ENCODE measurements around the gene FAM76A. TPM values are rescaled to one million over a fixed set of nuclear protein-coding genes. Genes with fewer than 3 reads are reported as not detected.

Gene FAM76A
- total and polyA plus RNA-seq, 9 of the 15 experiments (the other 6 are each of a cell fraction or from before 2014, with no cell fraction given): 9.5 to 14.6 (median 11.4) TPM

DNA sequence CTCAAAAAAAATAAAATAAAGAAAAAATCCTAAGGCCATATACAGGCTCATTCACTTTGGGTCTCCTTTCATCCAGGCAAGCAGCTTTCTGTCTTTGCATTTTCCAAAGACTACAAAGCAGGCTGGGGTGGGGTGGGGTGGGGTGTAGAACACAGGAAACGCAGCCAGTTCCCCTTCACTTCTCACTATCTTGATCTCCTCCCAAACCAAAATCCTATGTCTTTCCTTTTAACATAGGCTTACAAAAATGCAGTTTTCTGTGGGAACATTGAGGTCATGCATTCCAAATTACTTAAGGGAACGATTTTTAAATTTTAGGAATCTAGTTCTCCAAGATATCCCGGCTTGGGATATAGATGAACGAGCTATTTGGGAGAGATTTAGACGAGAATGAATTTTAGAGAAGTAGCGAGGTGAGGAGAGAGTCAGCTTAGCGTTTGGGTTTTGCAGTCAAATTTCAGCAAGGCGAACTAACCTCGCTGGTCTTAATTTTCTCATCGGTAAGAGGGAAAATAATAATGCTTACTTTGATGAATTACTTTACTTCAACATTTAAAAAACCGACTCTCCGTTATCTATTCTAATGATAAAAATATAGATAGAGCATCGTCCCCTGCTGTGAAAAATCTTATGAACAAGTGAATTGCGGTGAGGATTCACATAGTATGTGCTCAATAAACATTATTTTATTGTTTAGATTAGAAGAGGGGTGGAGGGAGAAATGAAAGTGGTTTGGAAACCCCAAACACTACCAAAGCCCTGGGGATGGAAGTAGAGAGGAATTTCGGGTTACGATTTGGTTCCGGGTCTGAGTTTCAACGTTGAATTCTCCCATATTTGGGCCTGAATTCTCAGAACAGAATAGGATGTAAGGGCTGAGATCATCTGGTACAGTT is 46.5 kb downstream of the FAM76A start:
- Histone ChIP-seq H3K79me2 (ENCODE audit: control insufficient read depth, insufficient read depth, low read length) (peaks cover 36% of the 10 kb centered on the region), H3K27me3 (ENCODE audit: control insufficient read depth in 2 of 2, insufficient read depth in 2 of 2, low read length in 2 of 2) (no peaks in the 10 kb centered on the region), H3K4me2 (ENCODE audit: insufficient read depth, low read length) (peak overlapping the region; percentile 99), H3K9me3 (replicated peaks; ENCODE audit: control insufficient read depth, insufficient read depth, low read depth, low read length) (no peaks in the 10 kb centered on the region), H3K4me1 (replicated peaks in 1 of 2; ENCODE audit: control insufficient read depth in 2 of 2, insufficient read depth in 2 of 2, low read length in 2 of 2) (peaks cover 9 to 11% of the 10 kb centered on the region in 2 experiments; a peak in 3 of 5 replicates), H3K27ac (ENCODE audit: extremely low read depth, low read depth, low read length) (no peak overlapping the region), H3K9me1 (ENCODE audit: control insufficient read depth, insufficient read depth, low read length) (no peaks in the 10 kb centered on the region), H3K36me3 (ENCODE audit: control insufficient read depth, insufficient read depth, low read length) (peaks cover 9% of the 10 kb centered on the region; the same call in 1 of the 3 replicates), H4K20me1 (replicated peaks; ENCODE audit: control insufficient read depth, insufficient read depth, low read length) (no peaks in the 10 kb centered on the region), H3K4me3 (peak overlapping the region; percentile 87), H3K9ac (ENCODE audit: insufficient read depth in 1 of 2, low read depth in 2 of 2, low read length in 2 of 2) (no peak overlapping the region), H2AFZ (ENCODE audit: low read depth, low read length) (peak overlapping the region; percentile 66)
- FAIRE-seq (no peak), DNase-seq (ENCODE audit: extremely low read depth in 1 of 4, low spot score in 3 of 4) (no peak), ATAC-seq (no peak)
- ChIA-PET CTCF (ENCODE audit: low intra/inter-chr PET ratio) (no interaction called here), POLR2A (interaction anchor here (0.7 to 3.2 kb wide), 10 partner anchors 8 to 876 kb away, joined by 3 to 25 read pairs (median 6); partner anchors contain the start of gene FAM76A)
- in situ Hi-C loops (cut with MboI): no loop called here
- no TSS peak for BruUV-seq (replicated peaks)
- intact Hi-C loops (cut with micrococcal nuclease): loop anchor here (5.0 kb wide), 1 partner anchor 60 kb away; the partner anchor contains the start of gene PPP1R8
- 22% methylated on average over 18 of the region's 18 CpGs for WGBS (ENCODE audit: insufficient coverage, low coverage, missing lambda C conversion rate)
- TF ChIP-seq ZNF589 (CRISPR knock-in tag; IDR thresholded peaks at IDR 0.05; ENCODE audit: low read depth) (0 out of 2 replicates have a peak, but pooled peaks have one; percentile 8), MCM5 (IDR thresholded peaks at IDR 0.05; ENCODE audit: low read depth) (no peak), EP400 (IDR thresholded peaks at IDR 0.05) (0 out of 2 replicates have a peak, but pooled peaks have one; percentile 1), STAT6 (CRISPR knock-in tag; IDR thresholded peaks at IDR 0.05) (no peak), NR2C2 (CRISPR knock-in tag; IDR thresholded peaks at IDR 0.05) (no peak), NR2C2 (tag; IDR thresholded peaks at IDR 0.05) (peak; percentile 38; the same call in 1 of the 2 replicates), MBD1 (CRISPR knock-in tag; IDR thresholded peaks at IDR 0.05) (0 out of 2 replicates have a peak, but pooled peaks have one; percentile 34), BCOR (IDR thresholded peaks at IDR 0.05) (0 out of 2 replicates have a peak, but pooled peaks have one; percentile 11), PYGO2 (tag; IDR thresholded peaks at IDR 0.05) (0 out of 2 replicates have a peak, but pooled peaks have one; percentile 29), BCL6 (CRISPR knock-in tag; IDR thresholded peaks at IDR 0.05) (no peak), KHSRP (IDR thresholded peaks at IDR 0.05) (0 out of 2 replicates have a peak, but pooled peaks have one; percentile 33), ZNF197 (CRISPR knock-in tag; IDR thresholded peaks at IDR 0.05; ENCODE audit: low read depth) (no peak), SRF (CRISPR knock-in tag; IDR thresholded peaks at IDR 0.05) (0 out of 4 replicates have a peak, but pooled peaks of 1 of the 2 experiments have one; percentile 42), RBM25 (IDR thresholded peaks at IDR 0.05; ENCODE audit: low read depth, low read length, severe bottlenecking) (peak; percentile 16)

Data from K562 (cell line).